ENCODE results near the gene IQCE. TPM values are rescaled to one million over a fixed set of nuclear protein-coding genes. Genes with fewer than 3 reads are reported as not detected.

IQCE gene
- total and polyA plus RNA-seq, 2 donors (not counting 1 experiment from before 2014, with no cell fraction given), result 5.3 to 8.3 TPM

DNA sequence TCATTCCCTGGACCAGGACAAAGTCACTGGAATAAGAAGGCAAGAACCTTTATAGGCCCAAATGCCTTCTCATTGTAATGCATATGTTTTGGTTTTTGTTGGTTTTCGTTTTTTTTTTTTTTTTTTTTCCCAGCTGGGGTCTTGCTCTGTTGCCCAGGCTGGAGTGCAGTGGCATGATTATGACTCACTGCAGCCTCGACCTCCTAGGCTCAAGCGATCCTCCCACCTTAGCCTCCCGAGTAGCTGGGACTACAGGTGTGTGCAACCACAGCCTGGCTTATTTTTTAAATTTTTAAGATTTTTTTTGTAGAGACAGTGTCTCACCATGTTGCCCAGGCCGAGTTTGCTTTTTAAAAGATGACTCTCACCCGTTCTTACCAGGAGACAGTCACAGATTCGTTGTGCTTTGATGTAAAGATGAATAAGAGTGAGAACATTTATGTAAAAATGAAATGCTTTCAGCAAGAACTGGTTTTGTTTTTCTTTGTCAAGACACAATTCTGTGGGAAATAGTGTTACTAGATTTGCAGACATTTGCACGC lies 7.6 kb downstream of the IQCE start:
- Histone ChIP-seq H3K4me3 (replicated peaks in 1 of 4; ENCODE audit: control extremely low read depth in 1 of 4, insufficient read depth in 1 of 4, low read depth in 3 of 4, low read length in 4 of 4) (peak overlapping the region in 1 of 4 experiments; percentile 48), H4K20me1 (ENCODE audit: control insufficient read depth, extremely low read depth, insufficient read depth, low read length) (no peaks in the 10 kb centered on the region), H3K79me2 (ENCODE audit: control insufficient read depth, insufficient read depth, low read length) (no peaks in the 10 kb centered on the region), H3K9ac (ENCODE audit: insufficient read depth, low read length) (no peak overlapping the region), H3K27ac (ENCODE audit: insufficient read depth, low read length) (no peak overlapping the region), H3K27me3 (ENCODE audit: control insufficient read depth, insufficient read depth, low read length) (no peaks in the 10 kb centered on the region), H3K4me1 (ENCODE audit: control insufficient read depth, extremely low read depth, insufficient read depth, low read length) (peaks cover 7% of the 10 kb centered on the region), H3K9me3 (ENCODE audit: control insufficient read depth, insufficient read depth, low read depth, low read length) (no peaks in the 10 kb centered on the region), H3K36me3 (ENCODE audit: control insufficient read depth, insufficient read depth, low read length) (no peaks in the 10 kb centered on the region), H3K4me2 (ENCODE audit: extremely low read depth, insufficient read depth, low read length) (peak overlapping the region; percentile 91), H2AFZ (ENCODE audit: low read length) (no peak overlapping the region)
- no peak for DNase-seq (ENCODE audit: low read depth in 2 of 2)
- TF ChIP-seq, protein P1, sequence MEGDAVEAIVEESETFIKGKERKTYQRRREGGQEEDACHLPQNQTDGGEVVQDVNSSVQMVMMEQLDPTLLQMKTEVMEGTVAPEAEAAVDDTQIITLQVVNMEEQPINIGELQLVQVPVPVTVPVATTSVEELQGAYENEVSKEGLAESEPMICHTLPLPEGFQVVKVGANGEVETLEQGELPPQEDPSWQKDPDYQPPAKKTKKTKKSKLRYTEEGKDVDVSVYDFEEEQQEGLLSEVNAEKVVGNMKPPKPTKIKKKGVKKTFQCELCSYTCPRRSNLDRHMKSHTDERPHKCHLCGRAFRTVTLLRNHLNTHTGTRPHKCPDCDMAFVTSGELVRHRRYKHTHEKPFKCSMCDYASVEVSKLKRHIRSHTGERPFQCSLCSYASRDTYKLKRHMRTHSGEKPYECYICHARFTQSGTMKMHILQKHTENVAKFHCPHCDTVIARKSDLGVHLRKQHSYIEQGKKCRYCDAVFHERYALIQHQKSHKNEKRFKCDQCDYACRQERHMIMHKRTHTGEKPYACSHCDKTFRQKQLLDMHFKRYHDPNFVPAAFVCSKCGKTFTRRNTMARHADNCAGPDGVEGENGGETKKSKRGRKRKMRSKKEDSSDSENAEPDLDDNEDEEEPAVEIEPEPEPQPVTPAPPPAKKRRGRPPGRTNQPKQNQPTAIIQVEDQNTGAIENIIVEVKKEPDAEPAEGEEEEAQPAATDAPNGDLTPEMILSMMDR (conservative IDR thresholded peaks at IDR 0.05 in 1 of 2, IDR thresholded peaks at IDR 0.05 in 1 of 2; ENCODE audit: low read depth in 1 of 2, low read length in 2 of 2), result no peak
- no peak for TF ChIP-seq EZH2 (IDR thresholded peaks at IDR 0.05; ENCODE audit: low read length, missing control alignments)

DNA sequence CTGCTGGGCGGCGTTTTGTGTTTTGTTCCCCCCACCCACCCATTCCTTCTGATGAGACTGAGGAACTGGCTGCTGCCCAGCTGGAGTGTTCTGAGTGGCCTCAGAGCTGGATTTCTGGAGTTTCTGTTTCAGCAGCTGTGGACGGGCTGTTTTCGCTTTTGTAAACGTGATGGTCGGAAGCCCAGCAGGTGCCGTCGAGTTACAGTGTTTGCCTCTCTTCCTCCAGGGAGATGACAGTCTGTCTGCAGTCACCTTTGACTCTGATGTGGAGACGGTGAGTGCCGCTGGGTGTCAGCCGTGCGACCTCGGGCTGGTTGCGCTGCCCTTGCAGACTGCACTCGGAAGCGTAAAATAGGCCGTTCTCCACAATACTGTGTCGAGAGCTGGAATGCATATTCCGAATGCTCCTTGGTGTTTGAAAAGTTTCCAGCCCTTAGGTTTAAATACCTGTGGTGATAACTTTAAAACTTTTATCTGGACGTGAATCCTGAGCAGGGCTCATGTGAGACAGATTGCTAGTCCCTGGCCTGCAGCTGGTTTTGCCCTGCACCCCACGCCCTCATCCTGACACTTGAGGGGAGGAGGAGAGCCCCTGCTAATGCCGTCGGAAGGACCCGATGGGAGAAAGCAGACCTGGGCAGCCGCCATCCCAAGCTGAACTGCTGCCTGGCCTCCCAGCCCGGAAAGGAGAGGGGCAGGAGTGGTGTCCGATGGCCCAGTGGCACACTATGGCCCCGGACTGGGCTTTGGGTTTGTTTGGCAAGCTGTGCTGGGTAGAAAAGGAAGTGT lies 8.3 kb downstream of the IQCE start:
- Histone ChIP-seq H3K4me3 (replicated peaks in 1 of 4; ENCODE audit: control extremely low read depth in 1 of 4, insufficient read depth in 1 of 4, low read depth in 3 of 4, low read length in 4 of 4) (peak overlapping the region in 3 of 4 experiments; percentile 28 to 48 (median 39)), H3K9me3 (ENCODE audit: control insufficient read depth, insufficient read depth, low read depth, low read length) (no peaks in the 10 kb centered on the region), H3K27me3 (ENCODE audit: control insufficient read depth, insufficient read depth, low read length) (no peaks in the 10 kb centered on the region), H3K79me2 (ENCODE audit: control insufficient read depth, insufficient read depth, low read length) (no peaks in the 10 kb centered on the region), H3K4me2 (ENCODE audit: extremely low read depth, insufficient read depth, low read length) (peak overlapping the region; percentile 91), H3K4me1 (ENCODE audit: control insufficient read depth, extremely low read depth, insufficient read depth, low read length) (peaks cover 7% of the 10 kb centered on the region), H3K36me3 (ENCODE audit: control insufficient read depth, insufficient read depth, low read length) (no peaks in the 10 kb centered on the region), H4K20me1 (ENCODE audit: control insufficient read depth, extremely low read depth, insufficient read depth, low read length) (no peaks in the 10 kb centered on the region), H3K9ac (ENCODE audit: insufficient read depth, low read length) (peak overlapping the region; percentile 30), H2AFZ (ENCODE audit: low read length) (no peak overlapping the region), H3K27ac (ENCODE audit: insufficient read depth, low read length) (peak overlapping the region; percentile 13)
- TF ChIP-seq, protein P1 (conservative IDR thresholded peaks at IDR 0.05 in 1 of 2, IDR thresholded peaks at IDR 0.05 in 1 of 2; ENCODE audit: low read depth in 1 of 2, low read length in 2 of 2), result no peak
- TF ChIP-seq EZH2 (IDR thresholded peaks at IDR 0.05; ENCODE audit: low read length, missing control alignments), result no peak
- peak in 1 of 2 donors; percentile 26 for DNase-seq (ENCODE audit: low read depth in 2 of 2)

DNA sequence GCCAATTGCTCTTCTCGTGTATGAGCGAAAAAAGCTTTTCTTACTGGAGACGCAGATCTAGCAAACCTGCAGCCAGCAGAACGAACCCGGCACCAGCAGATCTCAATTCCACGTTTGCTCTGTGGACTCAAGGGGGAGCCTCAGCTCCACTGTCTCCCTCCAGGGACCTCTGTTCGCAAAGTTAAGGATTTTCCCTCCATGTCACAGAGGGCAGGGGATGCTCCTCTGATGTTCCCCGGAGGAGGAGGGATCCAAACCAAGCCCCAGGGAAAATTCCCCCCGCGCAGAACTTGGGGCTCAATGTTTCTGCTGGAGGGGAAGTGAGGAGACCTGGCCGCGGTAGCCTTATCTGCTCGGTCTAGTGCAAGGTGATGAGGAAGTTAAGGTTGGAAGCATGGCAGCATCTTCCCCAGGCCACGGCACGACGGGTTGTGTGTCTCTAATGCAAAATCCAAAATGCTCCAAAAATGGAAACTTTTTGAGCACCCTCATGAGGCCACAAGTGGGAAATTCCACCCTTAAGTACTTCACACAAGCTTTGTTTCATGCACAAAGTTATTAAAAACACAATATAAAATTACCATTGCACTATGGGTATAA lies 9.0 kb downstream of the IQCE start:
- peak overlapping the region; percentile 39 for H3K4me2 ChIP-seq (ENCODE audit: extremely low read depth, insufficient read depth, low read length)

More for the DNA sequence above, 9.0 kb downstream of the IQCE start:
- H3K79me2 ChIP-seq (ENCODE audit: control insufficient read depth, insufficient read depth, low read length), result no peaks in the 10 kb centered on the region
- H3K27me3 ChIP-seq (ENCODE audit: control insufficient read depth, insufficient read depth, low read length), result no peaks in the 10 kb centered on the region
- H3K4me1 ChIP-seq (ENCODE audit: control insufficient read depth, extremely low read depth, insufficient read depth, low read length), result peaks cover 9% of the 10 kb centered on the region
- no peak overlapping the region for H3K27ac ChIP-seq (ENCODE audit: insufficient read depth, low read length)
- no peaks in the 10 kb centered on the region for H4K20me1 ChIP-seq (ENCODE audit: control insufficient read depth, extremely low read depth, insufficient read depth, low read length)
- no peaks in the 10 kb centered on the region for H3K9me3 ChIP-seq (ENCODE audit: control insufficient read depth, insufficient read depth, low read depth, low read length)
- H2AFZ ChIP-seq (ENCODE audit: low read length), result no peak overlapping the region
- TF ChIP-seq, protein P1 (conservative IDR thresholded peaks at IDR 0.05 in 1 of 2, IDR thresholded peaks at IDR 0.05 in 1 of 2; ENCODE audit: low read depth in 1 of 2, low read length in 2 of 2), result peak; percentile 56 to 66
- TF ChIP-seq EZH2 (IDR thresholded peaks at IDR 0.05; ENCODE audit: low read length, missing control alignments), result no peak
- no peaks in the 10 kb centered on the region for H3K36me3 ChIP-seq (ENCODE audit: control insufficient read depth, insufficient read depth, low read length)
- DNase-seq (ENCODE audit: low read depth in 2 of 2), result peak in 1 of 2 donors; percentile 53
- no peak overlapping the region for H3K9ac ChIP-seq (ENCODE audit: insufficient read depth, low read length)
- H3K4me3 ChIP-seq (replicated peaks in 1 of 4; ENCODE audit: control extremely low read depth in 1 of 4, insufficient read depth in 1 of 4, low read depth in 3 of 4, low read length in 4 of 4), result no peak overlapping the region
